GM19035 (cell line): ENCODE data around the gene MIEN1.
"Not testable (repeated sequence)": the region's sequence is repeated elsewhere in the genome, so short reads cannot be mapped to it uniquely, and the experiment has no call there.

ENCODE experiments used
- ATAC-seq: cut with Tn5 transposase; IDR thresholded peaks from one replicate; pipeline ENCODE4 v1.9.1; 2021; ENCODE audit not compliant: unreplicated experiment

MIEN1 gene

GRCh38 chr17:39742126-39742855, 12.0 kb upstream of the MIEN1 start:
- ATAC-seq: no peak

GRCh38 chr17:39740357-39741111, 10.2 kb upstream of the MIEN1 start:
- ATAC-seq: no peak

GRCh38 chr17:39739885-39740356, 9.6 kb upstream of the MIEN1 start:
- ATAC-seq: no peak

- ATAC-seq: no peak
Observed at GRCh38 chr17:39738983-39739884, 8.9 kb upstream of the MIEN1 start.

- ATAC-seq: no peak
Observed at GRCh38 chr17:39738568-39738901, 8.2 kb upstream of the MIEN1 start.

GRCh38 chr17:39737760-39738567, 7.6 kb upstream of the MIEN1 start, which contains the start of gene GRB7:
TSS of gene GRB7 (plus strand) at chr17:39737938. CDS start at chr17:39742302, 4,364 bp downstream.
- no peak for ATAC-seq

- ATAC-seq: no peak
Observed at GRCh38 chr17:39737206-39737759, 7.0 kb upstream of the MIEN1 start.

- ATAC-seq: no peak
Observed at GRCh38 chr17:39736319-39737165, 6.2 kb upstream of the MIEN1 start.

GRCh38 chr17:39735882-39736281, 5.5 kb upstream of the MIEN1 start:
- no peak for ATAC-seq

- no peak for ATAC-seq
Observed at GRCh38 chr17:39732586-39732985, 2.3 kb upstream of the MIEN1 start.

- ATAC-seq: no peak
Observed at GRCh38 chr17:39729280-39729851, 966 bp downstream of the MIEN1 start.

- no peak for ATAC-seq
Observed at GRCh38 chr17:39727556-39727955, 2.8 kb downstream of the MIEN1 start.

GRCh38 chr17:39726617-39727016, 3.7 kb downstream of the MIEN1 start:
- ATAC-seq: no peak

GRCh38 chr17:39725923-39726322, 4.4 kb downstream of the MIEN1 start:
- not testable (repeated sequence) for ATAC-seq

GRCh38 chr17:39724731-39725130, 5.6 kb downstream of the MIEN1 start:
- no peak for ATAC-seq

GRCh38 chr17:39722965-39723848, 7.1 kb downstream of the MIEN1 start:
- no peak for ATAC-seq

GRCh38 chr17:39722104-39722503, 8.2 kb downstream of the MIEN1 start:
- ATAC-seq: no peak
